Activated T-helper 1 cell treated with anti-CD3 and anti-CD28 coated beads, Interleukin-2, amount 50 U/mL, for 16 hours (primary cell): ENCODE measurements around the gene NT5C3A.
"Not testable (repeated sequence)": the region's sequence is repeated elsewhere in the genome, so short reads cannot be mapped to it uniquely, and the experiment has no call there.

ENCODE experiments used
- DNase-seq, 2 donors: peaks; one replicate each; pipeline ENCODE4 v3.0.0-alpha.2; 2020; ENCODE audit warnings: low read depth in 1 of 2, low spot score in 1 of 2

The NT5C3A gene

DNA sequence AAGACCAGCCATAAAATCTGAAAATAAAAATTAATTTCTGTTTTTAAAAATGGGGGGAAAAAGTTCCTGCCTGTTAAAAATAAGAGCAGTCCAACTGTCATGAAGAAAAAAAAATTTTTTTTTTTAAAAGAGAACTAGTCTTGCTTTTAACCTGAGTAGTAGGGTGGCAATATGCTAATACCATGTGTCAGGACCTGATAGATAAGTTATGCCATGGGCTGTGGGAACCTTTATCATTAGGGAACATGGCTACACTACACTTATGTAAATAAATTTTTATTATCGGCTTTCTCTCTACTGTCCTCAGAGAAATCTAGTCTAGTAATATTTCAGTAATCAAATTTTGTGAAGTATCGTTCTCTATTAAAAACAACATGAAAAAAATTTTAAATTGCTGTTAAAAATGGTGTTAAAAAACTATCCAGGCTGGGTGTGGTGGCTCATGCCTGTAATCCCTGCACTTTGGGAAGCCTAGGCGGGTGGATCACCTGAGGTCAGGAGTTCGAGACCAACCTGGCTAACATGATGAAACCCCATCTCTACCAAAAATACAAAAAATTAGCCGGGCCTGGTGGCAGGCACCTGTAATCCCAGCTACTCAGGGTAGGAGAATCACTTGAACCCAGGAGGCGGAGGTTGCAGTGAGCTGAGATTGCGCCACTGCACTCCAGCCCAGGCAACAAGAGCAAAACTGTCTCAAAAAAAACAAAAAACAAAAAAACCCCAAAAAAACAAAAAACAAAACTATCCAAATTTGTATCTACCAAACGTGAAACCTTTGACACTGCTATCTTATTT lies 20.7 kb downstream of the NT5C3A start:
- no peak for DNase-seq

GRCh38 chr7:33040803-33041516 lies 21.6 kb downstream of the NT5C3A start:
- DNase-seq, result peak; percentile 13 to 37

GRCh38 chr7:33039903-33040292 lies 22.7 kb downstream of the NT5C3A start:
- no peak for DNase-seq

GRCh38 chr7:33039257-33039902 lies 23.2 kb downstream of the NT5C3A start:
- no peak for DNase-seq

GRCh38 chr7:33038639-33039038 lies 23.9 kb downstream of the NT5C3A start:
- no peak for DNase-seq

- no peak for DNase-seq
Measured at GRCh38 chr7:33035776-33036175, 26.8 kb downstream of the NT5C3A start.

DNA sequence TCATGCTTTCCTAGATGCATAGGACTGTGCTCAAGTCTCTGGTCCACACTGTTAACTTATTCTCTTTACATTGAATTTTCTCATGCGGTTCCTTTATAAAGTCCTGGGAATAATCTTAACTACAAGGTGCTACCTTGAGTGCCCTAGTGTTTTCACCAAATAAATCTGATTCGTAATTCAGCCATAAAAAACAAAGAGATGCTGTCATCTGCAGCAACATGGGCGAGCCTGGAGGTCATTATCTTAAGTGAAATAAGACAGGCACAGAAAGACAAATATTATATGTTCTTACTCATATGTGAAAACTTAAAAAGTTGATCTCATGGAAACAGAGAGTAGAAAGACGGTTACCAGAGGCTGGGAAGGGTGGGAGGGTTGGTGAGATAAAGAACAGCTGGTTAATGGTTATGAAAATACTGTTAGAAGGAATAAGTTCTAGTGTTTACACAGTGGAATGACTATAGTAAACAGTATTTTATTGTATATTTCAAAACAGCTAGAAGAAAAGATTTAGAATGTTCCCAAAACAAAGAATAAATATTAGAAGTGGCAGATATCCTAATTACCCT lies 38.3 kb downstream of the NT5C3A start:
- no peak for DNase-seq

GRCh38 chr7:33012364-33012763 lies 50.2 kb downstream of the NT5C3A start:
- no peak for DNase-seq

- no peak for DNase-seq
Measured at GRCh38 chr7:33009734-33010133, 52.8 kb downstream of the NT5C3A start.

GRCh38 chr7:33005690-33006089 lies 56.9 kb downstream of the NT5C3A start:
- DNase-seq, result not testable (repeated sequence)

DNA sequence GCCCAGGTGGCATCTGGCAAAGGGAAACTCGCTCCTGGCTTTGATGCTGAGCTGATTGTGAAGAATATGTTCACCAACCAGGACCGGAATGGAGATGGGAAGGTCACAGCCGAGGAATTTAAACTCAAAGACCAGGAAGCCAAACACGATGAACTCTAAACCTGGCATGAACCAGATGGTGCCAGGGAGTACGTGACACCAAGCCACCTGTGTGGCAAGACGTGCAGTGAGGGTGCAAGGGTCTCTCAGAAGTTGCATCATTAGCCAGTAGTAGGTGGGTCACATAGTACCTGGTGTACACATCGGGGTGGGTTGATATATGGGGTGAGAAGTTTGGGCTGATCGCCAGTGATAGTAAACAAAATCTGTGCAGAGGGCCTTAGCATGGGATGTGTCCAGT lies 57.4 kb downstream of the NT5C3A start:
- not testable (repeated sequence) for DNase-seq

DNA sequence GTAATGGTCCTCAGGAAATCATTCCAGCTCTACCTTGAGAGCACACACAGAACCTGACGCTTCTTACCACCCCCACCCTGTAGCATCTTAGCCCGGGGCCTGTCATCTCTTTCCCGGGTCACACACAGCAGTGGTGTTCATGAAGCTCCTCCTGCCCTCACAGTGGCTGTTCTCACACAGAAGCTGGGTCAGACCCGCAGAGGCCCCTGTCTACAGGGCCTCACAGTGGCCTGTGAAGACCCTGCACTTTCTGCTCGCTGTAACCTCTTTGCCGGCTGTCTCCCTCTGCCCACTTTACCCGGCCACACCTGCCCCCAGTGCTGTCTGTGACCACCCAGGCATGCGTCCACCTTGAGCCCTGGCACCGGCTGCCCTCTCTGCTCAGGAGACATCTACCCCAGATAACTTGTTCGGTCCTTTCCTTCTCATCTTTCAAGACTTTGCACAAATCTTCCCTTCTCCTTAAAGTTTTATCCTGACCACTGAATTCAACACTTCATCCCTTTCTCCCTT lies 58.4 kb downstream of the NT5C3A start:
- not testable (repeated sequence) for DNase-seq

DNA sequence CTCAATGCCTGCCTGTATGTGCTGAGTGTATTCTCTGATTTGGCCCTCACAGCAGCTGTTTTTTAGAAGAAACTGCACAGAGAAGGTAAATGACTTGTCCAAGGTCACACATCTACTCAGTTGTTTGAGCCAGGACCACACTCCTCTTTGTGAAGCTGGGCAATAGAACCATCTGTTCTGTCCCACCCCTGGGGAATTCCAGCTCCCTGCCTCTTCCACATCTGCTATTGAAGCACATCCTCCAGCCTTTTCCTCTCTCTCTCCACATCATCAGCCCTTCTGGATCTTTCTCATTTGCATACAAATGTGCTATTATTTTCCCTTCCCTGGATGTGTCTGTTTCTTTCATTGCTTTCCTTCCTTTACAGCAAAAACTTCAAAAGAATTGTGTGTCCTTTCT lies 59.5 kb downstream of the NT5C3A start:
- DNase-seq, result not testable (repeated sequence)

DNA sequence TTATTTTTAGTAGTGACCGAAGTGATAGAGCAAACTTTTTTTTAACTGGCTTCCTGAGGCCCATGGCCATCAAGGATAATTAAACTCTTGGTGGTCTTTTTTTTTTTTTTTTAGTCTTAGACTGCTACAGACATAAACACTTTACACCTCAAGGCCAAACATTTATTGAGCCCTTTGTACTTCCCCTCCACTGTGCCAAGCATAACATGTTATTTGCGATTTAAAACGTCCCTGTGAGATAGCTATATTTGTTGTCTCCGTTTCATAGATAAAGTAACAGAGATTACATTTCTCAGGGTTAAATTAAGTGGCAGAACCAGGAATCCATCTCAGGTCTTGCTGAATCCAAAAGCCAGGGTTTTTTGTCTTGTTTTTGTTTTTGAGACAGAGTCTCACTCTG lies 63.2 kb downstream of the NT5C3A start:
- not testable (repeated sequence) for DNase-seq

DNA sequence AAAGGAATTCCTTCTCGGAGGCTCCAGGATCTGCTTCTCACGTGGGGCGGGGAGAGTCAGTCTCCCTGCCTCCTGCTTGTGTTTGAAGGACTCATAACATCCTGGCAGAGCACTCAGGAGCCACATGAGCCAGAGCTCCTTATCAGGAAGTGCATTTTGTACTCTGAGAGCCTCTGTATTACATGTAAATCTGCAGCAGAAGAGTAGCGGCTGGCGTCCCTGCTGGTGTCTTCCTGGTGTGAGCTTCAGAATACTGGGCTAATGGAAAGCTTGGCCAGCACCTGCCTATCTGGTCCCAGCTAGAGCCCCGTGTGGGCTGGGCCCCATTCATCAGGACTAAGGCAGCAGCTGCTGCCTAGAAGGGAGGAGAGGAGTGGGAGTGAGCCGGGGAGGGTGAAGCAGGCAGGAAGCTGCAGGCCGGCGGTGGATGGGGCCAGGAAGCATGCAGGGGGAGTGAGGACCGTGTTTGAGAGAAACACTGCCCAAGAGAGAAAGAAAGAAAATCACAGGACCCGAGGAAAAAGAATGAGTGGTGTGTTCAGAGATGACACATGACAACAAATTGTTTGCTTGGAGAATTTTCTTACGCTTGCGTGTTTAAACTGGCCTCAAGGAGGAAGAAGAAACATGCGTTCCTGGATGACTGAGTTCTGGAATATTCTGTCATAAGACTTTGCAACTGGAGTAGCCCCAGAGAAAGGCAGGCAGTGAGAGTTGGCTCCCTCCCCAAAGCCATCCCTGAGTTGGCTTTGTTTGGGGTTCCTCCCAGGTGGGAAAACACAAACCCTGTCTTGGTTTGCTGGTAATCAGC lies 64.0 kb downstream of the NT5C3A start:
- DNase-seq, result not testable (repeated sequence)

DNA sequence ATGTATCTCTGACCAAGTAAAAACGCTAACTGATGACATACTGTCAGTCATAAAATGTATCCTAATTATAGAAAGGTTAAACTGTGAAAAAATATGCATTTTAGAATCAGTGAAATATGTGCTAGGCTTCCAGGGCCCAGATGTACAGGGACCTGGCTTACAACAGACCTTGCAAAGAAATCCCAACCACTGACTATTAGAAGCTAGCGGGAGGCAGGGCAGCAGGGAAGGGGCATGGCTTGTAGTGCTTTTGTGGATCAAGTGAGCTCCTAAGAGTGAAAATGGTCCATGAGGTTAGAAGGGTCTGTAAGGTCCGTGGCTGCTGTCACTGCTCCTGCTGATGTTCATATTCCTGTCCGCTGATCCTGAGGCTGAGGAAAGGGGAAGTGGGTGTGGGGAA lies 64.6 kb downstream of the NT5C3A start:
- DNase-seq, result not testable (repeated sequence)

DNA sequence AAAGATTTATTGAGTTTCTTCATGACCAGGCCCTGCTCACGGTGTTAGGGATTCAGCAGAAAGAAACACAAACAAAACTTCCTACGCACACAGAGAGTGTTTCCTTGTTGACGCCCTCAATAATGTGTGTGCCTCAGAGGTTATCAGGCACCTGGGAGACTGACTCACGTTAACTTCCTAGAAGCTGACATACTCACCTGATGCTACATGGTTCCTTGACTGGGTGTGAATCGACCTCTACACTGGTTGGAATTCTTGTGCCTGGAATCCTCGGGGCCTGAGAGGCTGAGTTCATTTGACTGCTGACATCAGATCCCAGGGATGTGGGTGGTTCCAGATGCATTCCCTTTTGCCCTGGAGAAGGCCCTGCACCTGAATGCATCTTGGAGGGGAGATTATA lies 69.8 kb downstream of the NT5C3A start:
- DNase-seq, result not testable (repeated sequence)

GRCh38 chr7:32991975-32992700 lies 70.4 kb downstream of the NT5C3A start:
- DNase-seq, result not testable (repeated sequence)

GRCh38 chr7:32991068-32991585 lies 71.4 kb downstream of the NT5C3A start:
- DNase-seq, result not testable (repeated sequence)

GRCh38 chr7:32988148-32988547 lies 74.4 kb downstream of the NT5C3A start:
- not testable (repeated sequence) for DNase-seq
